Measurements from ENCODE around the gene BBLN. TPM values are rescaled to one million over a fixed set of nuclear protein-coding genes. Genes with fewer than 3 reads are reported as not detected.

The BBLN gene
- total RNA-seq, 1 experiment from 2014 or later = 74.9 TPM

DNA sequence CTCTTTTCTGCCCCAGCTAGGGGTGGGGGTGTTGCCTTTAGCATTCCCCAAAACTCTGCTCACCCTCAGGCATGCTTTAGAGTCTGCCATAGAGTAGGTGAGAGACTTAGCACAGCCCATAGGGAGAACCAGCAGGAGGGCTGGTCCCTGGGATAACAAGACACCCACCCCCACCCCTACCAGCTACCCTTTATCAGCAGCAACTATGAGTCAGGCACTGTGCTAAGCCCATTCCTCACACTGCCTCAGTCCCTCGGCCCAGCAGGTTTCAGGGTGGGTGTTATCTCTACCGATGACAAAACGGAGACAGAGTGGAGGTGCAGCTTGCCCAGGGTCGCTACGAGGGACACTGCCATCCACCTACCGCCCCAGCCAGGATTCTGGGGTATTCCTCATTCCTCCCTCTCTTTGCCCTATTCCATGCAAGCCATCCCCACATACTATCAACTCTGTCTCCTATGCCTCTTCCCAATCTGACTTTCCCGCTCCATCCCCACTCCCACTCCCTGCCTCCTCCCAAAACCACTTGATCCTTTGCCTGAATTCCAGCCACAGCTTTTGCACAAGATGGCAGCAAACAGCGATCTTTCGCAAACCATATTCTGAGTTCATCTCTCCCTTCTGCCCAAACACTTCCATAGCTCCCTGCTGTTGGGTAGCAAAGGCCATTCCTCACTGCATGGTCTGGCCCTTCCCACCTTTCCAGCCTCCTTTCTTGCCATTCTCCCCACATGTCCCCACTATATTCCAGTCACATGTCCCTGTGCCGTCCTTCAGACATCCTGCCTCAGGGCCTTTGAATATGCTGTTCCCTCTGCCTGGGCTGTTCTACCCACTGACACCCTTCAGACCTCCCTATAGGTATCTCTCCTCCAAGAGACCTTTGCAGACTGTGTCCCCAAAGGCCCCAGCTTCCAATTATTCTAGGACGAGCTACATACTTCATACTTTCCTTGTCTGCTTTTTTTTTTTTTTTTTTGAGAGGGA is 26.2 kb downstream of the BBLN start:
- no peak overlapping the region for H3K9ac ChIP-seq (ENCODE audit: extremely low read depth, insufficient read length, low read length)
- H2BK20ac ChIP-seq (ENCODE audit: low read depth, low read length, poor library complexity, severe bottlenecking) = no peak overlapping the region
- H3K18ac ChIP-seq (ENCODE audit: insufficient read length, low read depth, low read length) = no peak overlapping the region
- no peak overlapping the region for H2BK15ac ChIP-seq (ENCODE audit: low read depth, low read length)
- no peak overlapping the region for H2AK5ac ChIP-seq (ENCODE audit: insufficient read length, low read length)
- H4K8ac ChIP-seq (replicated peaks; ENCODE audit: insufficient read length, low read depth, low read length) = no peak overlapping the region
- Mint-ChIP-seq H3K36me3 (ENCODE audit: insufficient read depth in 1 of 3, low read depth in 3 of 3) (peaks cover 32 to 65% (median 53%) of the 10 kb centered on the region in 3 experiments), H3K9me3 (peaks cover 2% of the 10 kb centered on the region in 2 experiments; a peak in 1 of 5 replicates), H3K27me3 (ENCODE audit: low read depth) (no peaks in the 10 kb centered on the region), H3K27ac (no peak overlapping the region), H3K4me1 (peaks cover 7 to 10% of the 10 kb centered on the region in 2 experiments), H3K4me3 (no peak overlapping the region; a peak in 1 of 5 replicates)
- no peak overlapping the region for H2BK12ac ChIP-seq (ENCODE audit: insufficient read length, low read depth, low read length)
- no peak overlapping the region for H2AFZ ChIP-seq (ENCODE audit: low read length)
- no peak overlapping the region for H3K56ac ChIP-seq (ENCODE audit: insufficient read length, low read depth, low read length)
- H3K23ac ChIP-seq (ENCODE audit: insufficient read length, low read depth, low read length) = no peak overlapping the region
- peaks cover 7% of the 10 kb centered on the region for H3K23me2 ChIP-seq (ENCODE audit: insufficient read length, low read depth, low read length, poor library complexity, severe bottlenecking)
- no peak overlapping the region for H2BK5ac ChIP-seq (ENCODE audit: insufficient read length, low read length)
- no peaks in the 10 kb centered on the region for H3K9me3 ChIP-seq (ENCODE audit: control insufficient read depth, low read depth, low read length)
- no CpG with 5 or more reads among the region's 11 CpGs for WGBS (ENCODE audit: extremely low coverage, insufficient read length, low lambda C conversion rate)
- H3K4me1 ChIP-seq (ENCODE audit: insufficient read depth, low read length) = no peaks in the 10 kb centered on the region
- H3K79me1 ChIP-seq (ENCODE audit: insufficient read depth, low read depth, low read length, poor library complexity, severe bottlenecking) = no peaks in the 10 kb centered on the region
- no peaks in the 10 kb centered on the region for H3K79me2 ChIP-seq (ENCODE audit: insufficient read depth, low read length)
- no peak overlapping the region for H3K4me2 ChIP-seq (ENCODE audit: insufficient read depth, insufficient read length, low read length)
- no peak overlapping the region for H3K14ac ChIP-seq (ENCODE audit: insufficient read depth, low read length)
- no peak overlapping the region for H3K27ac ChIP-seq (ENCODE audit: insufficient read length, low read depth, low read length)
- DNase-seq = no peak
- TF ChIP-seq, protein P1, sequence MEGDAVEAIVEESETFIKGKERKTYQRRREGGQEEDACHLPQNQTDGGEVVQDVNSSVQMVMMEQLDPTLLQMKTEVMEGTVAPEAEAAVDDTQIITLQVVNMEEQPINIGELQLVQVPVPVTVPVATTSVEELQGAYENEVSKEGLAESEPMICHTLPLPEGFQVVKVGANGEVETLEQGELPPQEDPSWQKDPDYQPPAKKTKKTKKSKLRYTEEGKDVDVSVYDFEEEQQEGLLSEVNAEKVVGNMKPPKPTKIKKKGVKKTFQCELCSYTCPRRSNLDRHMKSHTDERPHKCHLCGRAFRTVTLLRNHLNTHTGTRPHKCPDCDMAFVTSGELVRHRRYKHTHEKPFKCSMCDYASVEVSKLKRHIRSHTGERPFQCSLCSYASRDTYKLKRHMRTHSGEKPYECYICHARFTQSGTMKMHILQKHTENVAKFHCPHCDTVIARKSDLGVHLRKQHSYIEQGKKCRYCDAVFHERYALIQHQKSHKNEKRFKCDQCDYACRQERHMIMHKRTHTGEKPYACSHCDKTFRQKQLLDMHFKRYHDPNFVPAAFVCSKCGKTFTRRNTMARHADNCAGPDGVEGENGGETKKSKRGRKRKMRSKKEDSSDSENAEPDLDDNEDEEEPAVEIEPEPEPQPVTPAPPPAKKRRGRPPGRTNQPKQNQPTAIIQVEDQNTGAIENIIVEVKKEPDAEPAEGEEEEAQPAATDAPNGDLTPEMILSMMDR (conservative IDR thresholded peaks at IDR 0.05) = no peak
- no peaks in the 10 kb centered on the region for H4K20me1 ChIP-seq (ENCODE audit: control insufficient read depth, insufficient read depth, insufficient read length)
- no peak overlapping the region for H4K91ac ChIP-seq (ENCODE audit: insufficient read length, low read depth, low read length)
- H3K4ac ChIP-seq (ENCODE audit: low read depth, low read length) = no peak overlapping the region
- H4K5ac ChIP-seq (ENCODE audit: insufficient read length, low read depth, low read length) = no peak overlapping the region
- no peak overlapping the region for H3T11ph ChIP-seq (ENCODE audit: low read length)
- H2BK120ac ChIP-seq (ENCODE audit: low read depth, low read length, poor library complexity, severe bottlenecking) = no peak overlapping the region
- no peaks in the 10 kb centered on the region for H3K27me3 ChIP-seq (ENCODE audit: insufficient read depth, low read length)
